Activated effector memory CD4-positive, alpha-beta T cell treated with anti-CD3 and anti-CD28 coated beads, Interleukin-2, amount 50 U/mL, for 16 hours (primary cell): ENCODE data around the gene SLIT3.

ENCODE experiments used
- DNase-seq: peaks from one replicate; pipeline ENCODE4 v3.0.0-alpha.2; 2020

SLIT3 gene

GRCh38 chr5:168779333-168779732, 521.6 kb downstream of the SLIT3 start:
- no peak for DNase-seq

GRCh38 chr5:168778536-168778935, 522.4 kb downstream of the SLIT3 start:
- DNase-seq = no peak

- no peak for DNase-seq
Observed at GRCh38 chr5:168777651-168778050, 523.3 kb downstream of the SLIT3 start.

- DNase-seq = no peak
Observed at GRCh38 chr5:168776070-168776469, 524.9 kb downstream of the SLIT3 start.

GRCh38 chr5:168773226-168773625, 527.7 kb downstream of the SLIT3 start:
- no peak for DNase-seq

- DNase-seq = no peak
Observed at GRCh38 chr5:168772316-168772961, 528.5 kb downstream of the SLIT3 start.

GRCh38 chr5:168771678-168772077, 529.3 kb downstream of the SLIT3 start:
- DNase-seq = no peak

GRCh38 chr5:168770996-168771395, 529.9 kb downstream of the SLIT3 start:
- DNase-seq = no peak

GRCh38 chr5:168770036-168770498, 530.9 kb downstream of the SLIT3 start:
- no peak for DNase-seq

GRCh38 chr5:168768172-168768571, 532.8 kb downstream of the SLIT3 start:
- DNase-seq = no peak

- DNase-seq = no peak
Observed at GRCh38 chr5:168766426-168766700, 534.6 kb downstream of the SLIT3 start.

GRCh38 chr5:168765551-168766425, 535.2 kb downstream of the SLIT3 start:
- no peak for DNase-seq

- DNase-seq = no peak
Observed at GRCh38 chr5:168765086-168765550, 535.8 kb downstream of the SLIT3 start.

- no peak for DNase-seq
Observed at GRCh38 chr5:168756453-168757391, 544.2 kb downstream of the SLIT3 start.

GRCh38 chr5:168755548-168756093, 545.3 kb downstream of the SLIT3 start:
- DNase-seq = no peak

GRCh38 chr5:168753691-168754254, 547.2 kb downstream of the SLIT3 start:
- DNase-seq = no peak

- no peak for DNase-seq
Observed at GRCh38 chr5:168752416-168753190, 548.3 kb downstream of the SLIT3 start.

GRCh38 chr5:168752012-168752411, 548.9 kb downstream of the SLIT3 start:
- DNase-seq = no peak

GRCh38 chr5:168750926-168751325, 550.0 kb downstream of the SLIT3 start:
- DNase-seq = no peak

GRCh38 chr5:168749391-168750100, 551.4 kb downstream of the SLIT3 start:
- DNase-seq = no peak
